Uterus (tissue), 2 donors: ENCODE results near the gene CHMP6.

Experiments
- CTCF ChIP-seq, 4 experiments: fragments of 200-600 bp in 2 of 4; fragments of 450-650 bp in 2 of 4; sonication (generic) in 2 of 4; IDR thresholded peaks; one replicate each; pipeline ENCODE4 v1.5.1; 2016 to 2019; ENCODE audit warnings: antibody characterized with exemption in 4 of 4, mild to moderate bottlenecking in 2 of 4, moderate library complexity in 1 of 4
- POLR2A ChIP-seq, 2 donors: fragments of 450-650 bp; IDR thresholded peaks; one replicate each; pipeline ENCODE4 v1.6.1; 2016; ENCODE audit warnings: antibody characterized with exemption in 2 of 2, mild to moderate bottlenecking in 1 of 2, moderate library complexity in 1 of 2

GRCh38 chr17:80980397-80981061, 11.1 kb upstream of the CHMP6 start:
- no peak for TF ChIP-seq CTCF (IDR thresholded peaks at IDR 0.05)
- TF ChIP-seq POLR2A (IDR thresholded peaks at IDR 0.05) = no peak
